ENCODE results near the gene P2RX5. TPM values are rescaled to one million over a fixed set of nuclear protein-coding genes. Genes with fewer than 3 reads are reported as not detected.

Gene P2RX5
- total RNA-seq, 6 donors from 2014 or later, result 0.46 to 15.7 (median 2.5) TPM; not detected in 1

DNA sequence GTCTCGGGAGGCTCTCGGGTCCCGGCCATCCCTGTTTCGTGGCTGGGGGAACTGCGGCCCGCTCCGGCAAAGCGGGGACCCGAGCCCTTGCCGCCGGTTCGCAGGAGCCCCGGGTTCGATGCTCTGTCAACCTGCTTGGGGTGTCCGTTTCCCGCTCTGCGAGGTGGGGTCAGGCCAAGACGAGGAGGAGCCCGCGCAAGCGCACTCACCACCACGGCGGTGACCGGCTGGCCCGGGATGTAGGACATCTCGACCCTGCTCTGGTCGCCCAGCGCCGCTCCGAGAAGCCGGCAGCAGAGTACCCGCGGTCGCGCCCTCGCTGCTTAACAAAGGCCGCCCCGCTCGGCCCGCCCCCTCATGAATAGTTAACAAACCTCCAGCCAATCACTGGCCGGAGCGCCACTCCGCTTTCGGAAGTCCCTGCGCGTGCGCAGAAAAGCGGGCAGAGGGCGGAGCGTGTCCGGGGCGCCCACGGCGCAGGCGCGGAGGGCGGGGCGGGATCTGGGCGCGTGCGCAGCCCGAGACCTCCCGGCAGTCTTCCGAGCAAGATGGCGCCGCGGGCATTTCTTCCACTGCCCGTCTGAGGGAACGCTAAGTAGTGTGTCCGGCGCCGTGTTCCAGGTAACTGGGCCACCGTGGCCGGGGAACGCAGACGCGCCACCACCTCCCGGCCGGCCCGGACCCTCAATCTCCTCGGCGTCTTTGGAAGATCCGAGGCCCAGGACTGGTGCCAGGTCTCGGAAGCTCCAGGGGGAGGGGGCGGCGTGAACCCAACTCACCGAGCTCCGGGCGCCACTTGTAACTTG, 27.5 kb downstream of the P2RX5 start, which contains the start of the genes EMC6 and TAX1BP3:
Gene EMC6, plus strand, starts transcription at position 534 of the 806 bp plus-strand sequence. CDS start 335 bp downstream, outside the sequence.
Gene TAX1BP3, minus strand, starts transcription at position 300 of the 806 bp plus-strand sequence. Its CDS starts 52 bp downstream, at position 248.
- TF ChIP-seq POLR2AphosphoS5 (IDR thresholded peaks at IDR 0.05) (peak; percentile 72 to 97), POLR2A (IDR thresholded peaks at IDR 0.05) (peak in 3 of 4 donors; percentile 86 to 95 (median 90)), EP300 (IDR thresholded peaks at IDR 0.05) (no peak)
- TF ChIP-seq, protein P1, sequence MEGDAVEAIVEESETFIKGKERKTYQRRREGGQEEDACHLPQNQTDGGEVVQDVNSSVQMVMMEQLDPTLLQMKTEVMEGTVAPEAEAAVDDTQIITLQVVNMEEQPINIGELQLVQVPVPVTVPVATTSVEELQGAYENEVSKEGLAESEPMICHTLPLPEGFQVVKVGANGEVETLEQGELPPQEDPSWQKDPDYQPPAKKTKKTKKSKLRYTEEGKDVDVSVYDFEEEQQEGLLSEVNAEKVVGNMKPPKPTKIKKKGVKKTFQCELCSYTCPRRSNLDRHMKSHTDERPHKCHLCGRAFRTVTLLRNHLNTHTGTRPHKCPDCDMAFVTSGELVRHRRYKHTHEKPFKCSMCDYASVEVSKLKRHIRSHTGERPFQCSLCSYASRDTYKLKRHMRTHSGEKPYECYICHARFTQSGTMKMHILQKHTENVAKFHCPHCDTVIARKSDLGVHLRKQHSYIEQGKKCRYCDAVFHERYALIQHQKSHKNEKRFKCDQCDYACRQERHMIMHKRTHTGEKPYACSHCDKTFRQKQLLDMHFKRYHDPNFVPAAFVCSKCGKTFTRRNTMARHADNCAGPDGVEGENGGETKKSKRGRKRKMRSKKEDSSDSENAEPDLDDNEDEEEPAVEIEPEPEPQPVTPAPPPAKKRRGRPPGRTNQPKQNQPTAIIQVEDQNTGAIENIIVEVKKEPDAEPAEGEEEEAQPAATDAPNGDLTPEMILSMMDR (IDR thresholded peaks at IDR 0.05), result peak in 2 of 6 experiments; percentile 22 to 23
- Histone ChIP-seq H3K27ac (peak within 1 kb of the TSS; percentile 88 to 97 (median 94)), H3K27me3 (no peaks in the 10 kb centered on the region), H3K4me3 (peak within 1 kb of the TSS; percentile 87 to 100 (median 94)), H3K4me1 (peaks cover 30 to 36% (median 31%) of the 10 kb centered on the region in 4 donors), H3K36me3 (peaks cover 2 to 28% (median 14%) of the 10 kb centered on the region in 4 donors), H3K9me3 (no peaks in the 10 kb centered on the region)
- peak; percentile 99 to 100 for DNase-seq
- 0% methylated on average over 12 to 21 of the region's 89 CpGs for WGBS, 2 donors
- peak; percentile 96 to 97 for ATAC-seq (ENCODE audit: low FRiP score in 2 of 2)

- Histone ChIP-seq H3K27me3 (no peaks in the 10 kb centered on the region), H3K9me3 (no peaks in the 10 kb centered on the region), H3K36me3 (peaks cover 2 to 36% (median 21%) of the 10 kb centered on the region in 4 donors), H3K4me3 (peak overlapping the region; percentile 54 to 100 (median 90)), H3K4me1 (peaks cover 30 to 36% (median 31%) of the 10 kb centered on the region in 4 donors), H3K27ac (peak overlapping the region; percentile 88 to 97 (median 94))
- TF ChIP-seq POLR2AphosphoS5 (IDR thresholded peaks at IDR 0.05), result peak; percentile 40 to 65
- TF ChIP-seq EP300 (IDR thresholded peaks at IDR 0.05), result no peak
- peak; percentile 88 to 95 for DNase-seq
- 6 to 9% methylated on average over 19 to 21 of the region's 39 CpGs for WGBS, 2 donors
- ATAC-seq (ENCODE audit: low FRiP score in 2 of 2), result peak; percentile 93
These were observed 28.3 kb downstream of the P2RX5 start for GRCh38 chr17:3667366-3668278.

- Histone ChIP-seq H3K36me3 (peaks cover 2 to 42% (median 24%) of the 10 kb centered on the region in 4 donors), H3K9me3 (no peaks in the 10 kb centered on the region), H3K4me3 (peak overlapping the region in 1 of 4 donors; percentile 93), H3K27me3 (no peaks in the 10 kb centered on the region), H3K27ac (peak overlapping the region in 3 of 4 donors; percentile 88 to 95 (median 93)), H3K4me1 (peaks cover 30 to 36% (median 31%) of the 10 kb centered on the region in 4 donors)
- 72 to 96% methylated on average over 6 of the region's 6 CpGs for WGBS, 2 donors
- no peak for TF ChIP-seq POLR2A (IDR thresholded peaks at IDR 0.05)
- TF ChIP-seq, protein P1 (IDR thresholded peaks at IDR 0.05), result no peak
- no peak for TF ChIP-seq POLR2AphosphoS5 (IDR thresholded peaks at IDR 0.05)
- TF ChIP-seq EP300 (IDR thresholded peaks at IDR 0.05), result no peak
- DNase-seq (no peak), ATAC-seq (ENCODE audit: low FRiP score in 2 of 2) (no peak)
These were observed 29.4 kb downstream of the P2RX5 start for GRCh38 chr17:3666516-3666915.

GRCh38 chr17:3665834-3666233, 30.1 kb downstream of the P2RX5 start:
- no peak for ATAC-seq (ENCODE audit: low FRiP score in 2 of 2)
- WGBS, 2 donors, result 77 to 81% methylated on average over 5 of the region's 5 CpGs
- H3K4me1 ChIP-seq, result peaks cover 30 to 36% (median 31%) of the 10 kb centered on the region in 4 donors
- H3K9me3 ChIP-seq, result no peaks in the 10 kb centered on the region
- peak overlapping the region in 2 of 4 donors; percentile 93 to 95 for H3K27ac ChIP-seq
- no peaks in the 10 kb centered on the region for H3K27me3 ChIP-seq
- peaks cover 2 to 47% (median 26%) of the 10 kb centered on the region in 4 donors for H3K36me3 ChIP-seq
- TF ChIP-seq POLR2A (IDR thresholded peaks at IDR 0.05), result no peak
- no peak for DNase-seq
- no peak overlapping the region for H3K4me3 ChIP-seq

GRCh38 chr17:3663102-3664011, 32.6 kb downstream of the P2RX5 start:
- no peaks in the 10 kb centered on the region for H3K27me3 ChIP-seq
- DNase-seq, result peak in 1 of 2 donors; percentile 73

More at GRCh38 chr17:3663102-3664011, 32.6 kb downstream of the P2RX5 start:
- WGBS, 2 donors, result 91 to 95% methylated on average over 19 to 27 of the region's 33 CpGs
- TF ChIP-seq POLR2AphosphoS5 (IDR thresholded peaks at IDR 0.05) (no peak), EP300 (IDR thresholded peaks at IDR 0.05) (no peak), POLR2A (IDR thresholded peaks at IDR 0.05) (no peak)
- TF ChIP-seq, protein P1 (IDR thresholded peaks at IDR 0.05), result no peak
- Histone ChIP-seq H3K4me3 (no peak overlapping the region), H3K27ac (no peak overlapping the region), H3K9me3 (no peaks in the 10 kb centered on the region), H3K36me3 (peaks cover 2 to 59% (median 31%) of the 10 kb centered on the region in 4 donors), H3K4me1 (peaks cover 24 to 29% (median 28%) of the 10 kb centered on the region in 4 donors)
- ATAC-seq (ENCODE audit: low FRiP score in 2 of 2), result no peak

All from upper lobe of left lung (tissue), 6 donors.